Testis (tissue), 3 donors: ENCODE results near the gene RFX5. TPM values are rescaled to one million over a fixed set of nuclear protein-coding genes. Genes with fewer than 3 reads are reported as not detected.

Experiments used
- DNase-seq: peaks from one replicate; pipeline ENCODE4 v3.0.0-alpha.2; 2019
- H3K27ac ChIP-seq, 2 donors: fragments of 200-600 bp; sonication (generic); one replicate each; pipeline ENCODE4 v1.5.1; 2019
- H3K27me3 ChIP-seq: fragments of 200-600 bp; sonication (generic); one replicate; pipeline ENCODE4 v1.5.1; 2019
- H3K36me3 ChIP-seq: fragments of 200-600 bp; sonication (generic); one replicate; pipeline ENCODE4 v1.5.1; 2017; ENCODE audit warnings: low read depth; ENCODE audit errors: missing control alignments
- H3K4me1 ChIP-seq: fragments of 200-600 bp; sonication (generic); one replicate; pipeline ENCODE4 v1.5.1; 2019
- H3K4me3 ChIP-seq, 2 donors: fragments of 200-600 bp; sonication (generic); one replicate each; pipeline ENCODE4 v1.5.1; 2017 to 2019
- H3K9me3 ChIP-seq: fragments of 200-600 bp; sonication (generic); one replicate; pipeline ENCODE4 v1.5.1; 2017
- POLR2A ChIP-seq: fragments of 450-650 bp; IDR thresholded peaks from one replicate; pipeline ENCODE4 v1.6.1; 2017; ENCODE audit warnings: antibody characterized with exemption, mild to moderate bottlenecking, moderate library complexity
- WGBS, 2 donors: methylation state at CpG; one replicate each; pipeline ENCODE4 v1.1.5; 2018; 5-methylcytosine and 5-hydroxymethylcytosine counted together
- intact Hi-C: fragments of 100-400 bp; cut with DNase I; formaldehyde crosslinking; loops from one replicate; pipeline ENCODE4 v1.15.1; 2023; ENCODE audit warnings: low total_unique reads
- polyA plus RNA-seq: library from polyadenylated mRNA; stranded (reverse); fragments of 350-450 nt; fragmentation: Illumina TruSeq; extraction: RNeasy Lipid Tissue Mini Kit (QIAGEN cat#74804); gene quantifications from one replicate; pipeline ENCODE4 v1.2.3, GENCODE V29; 2014; ENCODE audit warnings: low read depth, low replicate concordance; ENCODE audit not compliant: insufficient read depth
- small RNA-seq, 2 donors: library from RNA; depleted of rRNA; stranded (forward); fragments of <200 nt; gene quantifications; one replicate each; pipeline ENCODE3, GENCODE V24; 2016
- total RNA-seq, 2 donors: library from RNA; depleted of rRNA; stranded (reverse); fragments of >200 nt; gene quantifications; one replicate each; pipeline ENCODE4 v1.2.3, GENCODE V29; 2016
- TF ChIP-seq, protein P1 (sequence below), 3 experiments: fragments of 450-650 bp in 2 of 3; fragments of 200-600 bp in 1 of 3; sonication (generic) in 1 of 3; IDR thresholded peaks; one replicate each; pipeline ENCODE4 v1.5.1; 2016 to 2019; ENCODE audit warnings: antibody characterized with exemption in 3 of 3, mild to moderate bottlenecking in 2 of 3, moderate library complexity in 1 of 3

Gene RFX5
- total and polyA plus RNA-seq, 3 donors from 2014 or later: 18.8 to 43.6 (median 19.8) TPM

DNA sequence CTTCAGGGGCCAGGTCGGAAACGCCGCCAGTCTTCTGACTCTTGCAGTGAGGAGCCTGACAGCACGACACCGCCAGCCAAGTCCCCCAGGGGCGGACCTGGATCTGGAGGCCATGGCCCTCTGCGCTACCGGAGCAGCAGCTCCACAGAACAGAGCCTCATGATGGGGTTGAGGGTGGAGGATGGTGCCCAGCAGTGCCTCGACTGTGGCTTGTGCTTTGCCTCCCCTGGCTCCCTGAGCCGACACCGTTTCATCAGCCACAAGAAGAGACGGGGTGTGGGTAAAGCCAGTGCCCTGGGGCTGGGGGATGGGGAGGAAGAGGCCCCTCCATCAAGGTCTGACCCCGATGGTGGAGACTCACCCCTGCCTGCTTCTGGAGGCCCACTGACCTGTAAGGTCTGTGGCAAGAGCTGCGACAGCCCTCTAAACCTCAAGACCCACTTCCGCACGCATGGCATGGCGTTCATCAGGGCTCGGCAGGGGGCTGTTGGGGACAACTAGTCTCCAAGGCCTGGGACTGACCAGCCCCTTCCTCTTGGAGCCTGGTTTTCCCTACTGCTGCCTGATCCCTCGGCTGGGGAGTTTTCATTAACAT, 56.2 kb downstream of the RFX5 start:
- H3K27me3 ChIP-seq: no peaks in the 10 kb centered on the region
- TF ChIP-seq, protein P1, sequence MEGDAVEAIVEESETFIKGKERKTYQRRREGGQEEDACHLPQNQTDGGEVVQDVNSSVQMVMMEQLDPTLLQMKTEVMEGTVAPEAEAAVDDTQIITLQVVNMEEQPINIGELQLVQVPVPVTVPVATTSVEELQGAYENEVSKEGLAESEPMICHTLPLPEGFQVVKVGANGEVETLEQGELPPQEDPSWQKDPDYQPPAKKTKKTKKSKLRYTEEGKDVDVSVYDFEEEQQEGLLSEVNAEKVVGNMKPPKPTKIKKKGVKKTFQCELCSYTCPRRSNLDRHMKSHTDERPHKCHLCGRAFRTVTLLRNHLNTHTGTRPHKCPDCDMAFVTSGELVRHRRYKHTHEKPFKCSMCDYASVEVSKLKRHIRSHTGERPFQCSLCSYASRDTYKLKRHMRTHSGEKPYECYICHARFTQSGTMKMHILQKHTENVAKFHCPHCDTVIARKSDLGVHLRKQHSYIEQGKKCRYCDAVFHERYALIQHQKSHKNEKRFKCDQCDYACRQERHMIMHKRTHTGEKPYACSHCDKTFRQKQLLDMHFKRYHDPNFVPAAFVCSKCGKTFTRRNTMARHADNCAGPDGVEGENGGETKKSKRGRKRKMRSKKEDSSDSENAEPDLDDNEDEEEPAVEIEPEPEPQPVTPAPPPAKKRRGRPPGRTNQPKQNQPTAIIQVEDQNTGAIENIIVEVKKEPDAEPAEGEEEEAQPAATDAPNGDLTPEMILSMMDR (IDR thresholded peaks at IDR 0.05): no peak
- TF ChIP-seq POLR2A: no peak
- WGBS, 2 donors: 78 to 82% methylated on average over 8 to 18 of the region's 19 CpGs

More for the DNA sequence above, 56.2 kb downstream of the RFX5 start:
- Histone ChIP-seq H3K9me3 (no peaks in the 10 kb centered on the region), H3K4me1 (no peaks in the 10 kb centered on the region), H3K36me3 (no peaks in the 10 kb centered on the region), H3K4me3 (no peak overlapping the region), H3K27ac (no peak overlapping the region)
- DNase-seq: no peak
- intact Hi-C loops: no loop called here

Small RNAs within 50 kb of the gene (small RNA-seq; reads per million reads assigned to genes)
- gene RN7SL444P: 0 to 0.09 reads per million in 2 donors

Other genes starting within 250 kb of the RFX5 start
- 100 to 1,000 TPM; 134 to 175 TPM for gene SEMA6C, start 200.6 kb downstream of the RFX5 start, total RNA-seq
- 71.6 TPM for gene SEMA6C, start 200.6 kb downstream of the RFX5 start, polyA plus RNA-seq
- gene TNFAIP8L2, start 190.6 kb downstream of the RFX5 start, total RNA-seq: under 1 TPM; 0.55 to 0.99 TPM
- gene TNFAIP8L2, start 190.6 kb downstream of the RFX5 start, polyA plus RNA-seq: 2.1 TPM
- gene LYSMD1, start 181.3 kb downstream of the RFX5 start, total RNA-seq: 10 to 100 TPM; 14.9 to 17.0 TPM
- 9.5 TPM for gene LYSMD1, start 181.3 kb downstream of the RFX5 start, polyA plus RNA-seq
- 10 to 100 TPM; 27.5 to 31.7 TPM for gene SCNM1, start 181.1 kb downstream of the RFX5 start, total RNA-seq
- 46.0 TPM for gene SCNM1, start 181.1 kb downstream of the RFX5 start, polyA plus RNA-seq
- not detected for gene TMOD4, start 171.3 kb downstream of the RFX5 start, total RNA-seq
- 2.1 TPM for gene TMOD4, start 171.3 kb downstream of the RFX5 start, polyA plus RNA-seq
- 10 to 100 TPM; 31.9 to 42.7 TPM for gene VPS72, start 157.1 kb downstream of the RFX5 start, total RNA-seq
- 57.9 TPM for gene VPS72, start 157.1 kb downstream of the RFX5 start, polyA plus RNA-seq
- 100 to 1,000 TPM; 168 to 234 TPM for gene PIP5K1A, start 148.7 kb downstream of the RFX5 start, total RNA-seq
- 94.1 TPM for gene PIP5K1A, start 148.7 kb downstream of the RFX5 start, polyA plus RNA-seq
- gene PSMD4, start 92.5 kb downstream of the RFX5 start, total RNA-seq: 100 to 1,000 TPM; 164 to 196 TPM
- gene PSMD4, start 92.5 kb downstream of the RFX5 start, polyA plus RNA-seq: 333 TPM
- 10 to 100 TPM; 39.9 to 58.2 TPM for gene ZNF687, start 65.0 kb downstream of the RFX5 start, total RNA-seq
- 38.4 TPM for gene ZNF687, start 65.0 kb downstream of the RFX5 start, polyA plus RNA-seq
- 100 to 1,000 TPM in 1 of 2 donors, 10 to 100 TPM in 1; 87.9 to 103 TPM for gene PI4KB, start 19.8 kb downstream of the RFX5 start, total RNA-seq
- gene PI4KB, start 19.8 kb downstream of the RFX5 start, polyA plus RNA-seq: 86.8 TPM
- gene SELENBP1, start 25.5 kb upstream of the RFX5 start, total RNA-seq: 10 to 100 TPM; 13.0 to 15.1 TPM
- 31.8 TPM for gene SELENBP1, start 25.5 kb upstream of the RFX5 start, polyA plus RNA-seq
- 100 to 1,000 TPM; 155 to 186 TPM for gene PSMB4, start 52.3 kb upstream of the RFX5 start, total RNA-seq
- 179 TPM for gene PSMB4, start 52.3 kb upstream of the RFX5 start, polyA plus RNA-seq
- 100 to 1,000 TPM; 131 to 137 TPM for gene POGZ, start 112.2 kb upstream of the RFX5 start, total RNA-seq
- 84.3 TPM for gene POGZ, start 112.2 kb upstream of the RFX5 start, polyA plus RNA-seq
- 10 to 100 TPM; 25.7 to 31.6 TPM for gene CGN, start 164.1 kb upstream of the RFX5 start, total RNA-seq
- gene CGN, start 164.1 kb upstream of the RFX5 start, polyA plus RNA-seq: 25.9 TPM
- 10 to 100 TPM; 16.5 to 19.3 TPM for gene TUFT1, start 193.1 kb upstream of the RFX5 start, total RNA-seq
- gene TUFT1, start 193.1 kb upstream of the RFX5 start, polyA plus RNA-seq: 9.7 TPM